Activated CD8-positive, alpha-beta memory T cell treated with anti-CD3 and anti-CD28 coated beads, Interleukin-2, amount 10 ng/mL, durations not matched to agents 7 days and 5 days (primary cell): ENCODE results near the gene TDRD3. TPM values are rescaled to one million over a fixed set of nuclear protein-coding genes. Genes with fewer than 3 reads are reported as not detected.

Experiments
- ATAC-seq: fragments of 150-1000 bp; cut with Tn5 transposase; one replicate; pipeline ENCODE4 v1.10.0; 2021; ENCODE audit warnings: moderate library complexity
- CTCF ChIA-PET: fragments of 350-600 bp; sonication (Branson Sonifier 250); formaldehyde crosslinking; loops from one replicate; lab custom pipeline; 2021; ENCODE audit warnings: antibody characterized with exemption; lab: Charles Lee
- DNase-seq: peaks from one replicate; pipeline ENCODE4 v3.0.0-alpha.2; 2020
- H3K27ac Mint-ChIP-seq: one replicate; pipeline ENCODE4 v1.8.0; 2021; ENCODE audit warnings: mild to moderate bottlenecking, mixed read lengths
- H3K27me3 Mint-ChIP-seq: one replicate; pipeline ENCODE4 v1.8.0; 2021; ENCODE audit warnings: mixed read lengths
- H3K36me3 Mint-ChIP-seq: one replicate; pipeline ENCODE4 v1.8.0; 2021; ENCODE audit warnings: mild to moderate bottlenecking, mixed read lengths
- H3K4me1 Mint-ChIP-seq: one replicate; pipeline ENCODE4 v1.8.0; 2021; ENCODE audit warnings: mixed read lengths
- H3K4me3 Mint-ChIP-seq: one replicate; pipeline ENCODE4 v1.8.0; 2021; ENCODE audit warnings: mild to moderate bottlenecking, moderate library complexity, mixed read lengths
- H3K9me3 Mint-ChIP-seq: one replicate; pipeline ENCODE4 v1.8.0; 2022; ENCODE audit warnings: low read depth, mixed read lengths
- total RNA-seq, 2 experiments: library from RNA; stranded (reverse); gene quantifications; one replicate each; pipeline ENCODE4 v1.2.3, GENCODE V29; 2021

The TDRD3 gene
- total RNA-seq, 2 experiments from 2014 or later = 25.0 to 26.1 TPM

DNA sequence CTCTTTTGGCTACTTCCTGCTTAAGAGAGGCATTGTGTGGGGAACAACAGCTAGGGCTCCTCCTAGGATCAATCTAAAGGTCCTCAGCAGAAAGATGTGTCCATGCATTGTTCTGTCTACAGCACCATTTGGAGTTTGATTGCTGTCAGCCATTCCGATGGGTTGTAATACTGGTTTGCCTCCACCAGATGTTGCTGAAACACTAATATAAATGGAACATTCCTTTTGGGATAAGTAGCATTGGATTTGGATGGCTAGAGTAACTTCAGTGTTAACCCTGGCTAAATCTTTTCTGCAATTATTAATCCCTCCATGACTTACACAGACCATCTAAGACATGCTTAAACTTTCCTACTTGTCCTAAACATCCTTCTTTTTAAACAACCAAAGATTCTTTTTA lies 104.2 kb downstream of the TDRD3 start:
- H3K4me1 Mint-ChIP-seq = no peaks in the 10 kb centered on the region
- peaks cover 7% of the 10 kb centered on the region for H3K9me3 Mint-ChIP-seq
- no peak for DNase-seq
- no peak overlapping the region for H3K4me3 Mint-ChIP-seq
- ATAC-seq = no peak
- H3K36me3 Mint-ChIP-seq = peaks cover 69% of the 10 kb centered on the region
- no peak overlapping the region for H3K27ac Mint-ChIP-seq
- H3K27me3 Mint-ChIP-seq = no peaks in the 10 kb centered on the region
- CTCF ChIA-PET = no interaction called here

- Mint-ChIP-seq H3K4me3 (no peak overlapping the region), H3K9me3 (peaks cover 3% of the 10 kb centered on the region), H3K4me1 (no peaks in the 10 kb centered on the region), H3K27ac (no peak overlapping the region), H3K27me3 (no peaks in the 10 kb centered on the region), H3K36me3 (peaks cover 42% of the 10 kb centered on the region)
- CTCF ChIA-PET = no interaction called here
- DNase-seq (no peak), ATAC-seq (no peak)
Measured at GRCh38 chr13:60509601-60510386, 112.8 kb downstream of the TDRD3 start.

DNA sequence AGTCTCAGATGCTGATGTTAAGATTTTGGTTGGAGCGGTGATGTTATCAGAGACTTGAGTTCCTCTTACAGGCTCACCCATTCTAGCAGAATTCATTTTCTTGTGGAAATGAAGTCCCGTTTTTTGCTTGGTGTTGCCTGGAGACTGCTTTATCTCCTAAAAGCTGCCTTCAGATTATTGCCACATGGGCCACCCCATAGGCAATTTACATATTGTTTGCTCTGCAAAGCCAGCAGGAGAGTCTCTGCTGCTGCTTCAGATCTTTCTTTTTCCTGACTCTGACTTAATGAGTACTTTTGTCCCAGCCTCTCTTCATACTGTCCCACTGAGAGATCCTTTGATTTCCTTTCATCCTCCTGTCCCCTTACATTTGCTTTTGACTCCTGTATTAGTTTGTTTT lies 114.6 kb downstream of the TDRD3 start:
- ATAC-seq (no peak), DNase-seq (no peak)
- Mint-ChIP-seq H3K9me3 (peaks cover 3% of the 10 kb centered on the region), H3K27ac (no peak overlapping the region), H3K4me1 (no peaks in the 10 kb centered on the region), H3K4me3 (no peak overlapping the region), H3K36me3 (peaks cover 41% of the 10 kb centered on the region), H3K27me3 (no peaks in the 10 kb centered on the region)
- CTCF ChIA-PET = no interaction called here

DNA sequence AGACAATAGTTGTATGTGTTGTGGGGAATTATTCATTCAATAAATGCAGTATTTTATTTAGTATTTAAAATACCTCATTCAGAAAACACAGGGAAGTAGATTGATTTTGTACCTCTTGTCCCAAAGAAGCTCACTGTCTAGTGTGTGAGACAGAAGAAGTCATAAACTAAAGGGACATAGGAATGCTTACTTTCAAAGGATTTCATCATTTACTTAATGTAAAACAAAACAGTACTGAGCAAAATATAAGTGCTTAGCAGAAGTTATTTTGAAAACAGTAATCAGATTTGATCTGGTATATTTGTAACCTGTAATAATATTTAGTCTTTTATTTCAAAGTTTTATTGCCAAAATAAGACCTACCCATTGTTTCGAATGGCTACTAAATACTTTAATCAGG lies 117.9 kb downstream of the TDRD3 start:
- DNase-seq = no peak
- peaks cover 40% of the 10 kb centered on the region for H3K36me3 Mint-ChIP-seq
- no peak for ATAC-seq

GRCh38 chr13:60519496-60519895 lies 122.5 kb downstream of the TDRD3 start:
- no peak for ATAC-seq
- Mint-ChIP-seq H3K9me3 (no peaks in the 10 kb centered on the region), H3K27me3 (no peaks in the 10 kb centered on the region)

More for the DNA sequence above, 117.9 kb downstream of the TDRD3 start:
- Mint-ChIP-seq H3K27ac (no peak overlapping the region), H3K4me3 (no peak overlapping the region), H3K9me3 (peaks cover 3% of the 10 kb centered on the region), H3K4me1 (no peaks in the 10 kb centered on the region), H3K27me3 (no peaks in the 10 kb centered on the region)
- CTCF ChIA-PET = no interaction called here

GRCh38 chr13:60520902-60521569 lies 124.0 kb downstream of the TDRD3 start:
- CTCF ChIA-PET = no interaction called here
- Mint-ChIP-seq H3K4me1 (no peaks in the 10 kb centered on the region), H3K27ac (no peak overlapping the region), H3K4me3 (no peak overlapping the region), H3K36me3 (peaks cover 8% of the 10 kb centered on the region), H3K9me3 (no peaks in the 10 kb centered on the region), H3K27me3 (no peaks in the 10 kb centered on the region)
- no peak for ATAC-seq
- DNase-seq = no peak

More at GRCh38 chr13:60519496-60519895, 122.5 kb downstream of the TDRD3 start:
- no peak overlapping the region for H3K27ac Mint-ChIP-seq
- H3K36me3 Mint-ChIP-seq = peaks cover 11% of the 10 kb centered on the region
- no peaks in the 10 kb centered on the region for H3K4me1 Mint-ChIP-seq
- CTCF ChIA-PET = no interaction called here
- no peak overlapping the region for H3K4me3 Mint-ChIP-seq
- no peak for DNase-seq

- no peak overlapping the region for H3K4me3 Mint-ChIP-seq
- no peaks in the 10 kb centered on the region for H3K4me1 Mint-ChIP-seq
- peaks cover 2% of the 10 kb centered on the region for H3K36me3 Mint-ChIP-seq
- H3K9me3 Mint-ChIP-seq = no peaks in the 10 kb centered on the region
- CTCF ChIA-PET = no interaction called here
- no peaks in the 10 kb centered on the region for H3K27me3 Mint-ChIP-seq
- ATAC-seq (no peak), DNase-seq (no peak)
- H3K27ac Mint-ChIP-seq = no peak overlapping the region
Measured at GRCh38 chr13:60538566-60538965, 141.5 kb downstream of the TDRD3 start.

- H3K27ac Mint-ChIP-seq = no peak overlapping the region
- H3K36me3 Mint-ChIP-seq = peaks cover 3% of the 10 kb centered on the region
- no peaks in the 10 kb centered on the region for H3K27me3 Mint-ChIP-seq
- ATAC-seq (no peak), DNase-seq (no peak)
- H3K4me1 Mint-ChIP-seq = no peaks in the 10 kb centered on the region
- peaks cover 2% of the 10 kb centered on the region for H3K9me3 Mint-ChIP-seq
- CTCF ChIA-PET = no interaction called here
- H3K4me3 Mint-ChIP-seq = no peak overlapping the region
Measured at GRCh38 chr13:60540276-60540675, 143.3 kb downstream of the TDRD3 start.

DNA sequence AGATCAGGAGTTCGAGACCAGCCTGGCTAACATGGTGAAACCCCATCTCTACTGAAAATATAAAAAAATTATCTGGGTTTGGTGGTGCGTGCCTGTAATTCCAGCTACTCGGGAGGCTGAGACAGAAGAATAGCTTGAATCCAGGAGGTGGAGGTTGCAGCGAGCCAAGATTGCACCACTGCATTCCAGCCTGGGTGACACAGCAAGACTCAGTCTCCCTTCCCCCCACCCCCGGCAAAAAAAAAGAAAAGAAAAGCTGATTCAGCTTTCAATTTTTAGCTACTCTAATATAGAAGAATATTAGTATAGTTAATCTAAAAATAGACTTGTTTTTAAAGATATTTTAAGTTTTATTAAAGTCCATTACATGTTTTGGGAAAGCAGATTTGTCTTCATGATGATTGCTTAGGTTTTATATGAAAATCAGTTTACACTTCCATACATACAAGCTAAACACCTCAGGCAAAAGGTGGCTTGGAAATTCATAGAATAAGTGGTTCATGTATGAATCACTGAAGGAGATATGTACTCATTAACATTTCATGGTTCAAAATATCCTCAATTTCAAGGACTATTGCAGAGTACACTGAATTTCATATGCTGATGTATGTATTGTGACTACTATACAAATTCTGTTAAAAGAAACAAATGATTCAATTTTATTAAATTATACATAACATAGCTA lies 165.2 kb downstream of the TDRD3 start:
- no peak for ATAC-seq
- no peaks in the 10 kb centered on the region for H3K9me3 Mint-ChIP-seq
- H3K27ac Mint-ChIP-seq = no peak overlapping the region
- no peaks in the 10 kb centered on the region for H3K27me3 Mint-ChIP-seq
- peaks cover 1% of the 10 kb centered on the region for H3K36me3 Mint-ChIP-seq
- no peak overlapping the region for H3K4me3 Mint-ChIP-seq
- CTCF ChIA-PET = no interaction called here
- no peaks in the 10 kb centered on the region for H3K4me1 Mint-ChIP-seq
- DNase-seq = no peak

DNA sequence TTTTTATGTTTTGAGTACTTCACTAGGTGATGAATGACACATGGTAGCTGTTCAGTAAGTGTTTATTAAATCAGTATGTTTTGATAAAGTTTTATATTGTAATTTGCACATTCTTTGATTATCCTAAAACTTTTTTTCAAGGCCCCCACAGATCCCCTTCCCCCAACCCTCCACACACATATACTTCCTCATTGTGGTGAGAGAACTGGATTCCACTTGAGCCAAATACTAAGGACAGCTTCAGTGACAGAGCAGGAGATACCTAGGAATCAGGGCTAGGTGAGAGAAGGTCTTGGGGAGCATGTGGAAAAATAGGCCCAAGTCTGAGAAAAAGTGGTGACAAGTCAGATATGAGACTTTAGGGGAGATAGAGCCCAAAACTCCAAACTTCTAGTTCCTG lies 174.6 kb downstream of the TDRD3 start:
- no peak for ATAC-seq
- DNase-seq = no peak
- Mint-ChIP-seq H3K36me3 (peaks cover 31% of the 10 kb centered on the region), H3K27ac (no peak overlapping the region), H3K4me1 (no peaks in the 10 kb centered on the region), H3K27me3 (no peaks in the 10 kb centered on the region), H3K9me3 (peaks cover 2% of the 10 kb centered on the region), H3K4me3 (no peak overlapping the region)
- CTCF ChIA-PET = no interaction called here

DNA sequence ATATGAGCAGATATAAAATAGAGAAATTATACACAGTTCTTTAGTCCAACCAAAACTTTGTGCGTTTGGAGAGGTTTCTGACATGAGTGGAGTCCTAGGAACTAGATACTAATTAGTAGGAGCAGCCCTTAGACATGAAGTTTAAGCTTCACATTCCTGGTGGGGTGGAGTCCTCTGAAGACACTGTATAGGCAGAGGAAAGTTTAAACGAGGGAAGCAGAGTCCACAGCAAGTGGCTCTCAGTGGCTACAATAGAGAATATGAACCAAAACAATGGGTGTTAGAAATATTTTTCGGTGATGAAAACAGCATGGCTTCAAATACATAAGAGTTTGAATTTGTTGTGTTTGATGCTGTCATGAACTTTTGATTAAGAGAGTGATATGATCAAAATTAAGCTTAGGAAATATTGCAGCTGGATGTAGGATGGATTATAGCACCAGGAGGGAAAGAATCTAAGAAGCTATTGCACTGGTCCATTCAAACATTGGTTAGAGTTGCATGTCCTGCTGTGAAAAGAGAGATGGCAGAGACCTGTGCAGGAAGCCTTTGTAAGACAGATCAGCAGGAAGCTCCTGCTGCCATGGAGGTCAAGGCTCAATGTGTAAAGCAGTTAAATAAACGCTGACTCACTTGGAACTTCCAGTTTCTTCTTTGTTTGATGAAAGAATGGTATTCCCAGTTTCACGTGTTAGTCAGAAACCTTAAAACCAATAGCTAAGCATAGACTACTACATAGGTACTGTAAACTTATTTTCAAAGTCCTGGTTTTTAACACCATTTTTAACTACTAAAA lies 175.2 kb downstream of the TDRD3 start:
- Mint-ChIP-seq H3K4me1 (no peaks in the 10 kb centered on the region), H3K4me3 (no peak overlapping the region), H3K36me3 (peaks cover 30% of the 10 kb centered on the region), H3K27ac (no peak overlapping the region), H3K9me3 (peaks cover 2% of the 10 kb centered on the region), H3K27me3 (no peaks in the 10 kb centered on the region)
- ATAC-seq = no peak
- DNase-seq = no peak
- CTCF ChIA-PET = no interaction called here

- H3K4me1 Mint-ChIP-seq = no peaks in the 10 kb centered on the region
- peaks cover 27% of the 10 kb centered on the region for H3K36me3 Mint-ChIP-seq
- DNase-seq (no peak), ATAC-seq (no peak)
- H3K27ac Mint-ChIP-seq = no peak overlapping the region
- peaks cover 2% of the 10 kb centered on the region for H3K9me3 Mint-ChIP-seq
- H3K27me3 Mint-ChIP-seq = no peaks in the 10 kb centered on the region
- H3K4me3 Mint-ChIP-seq = no peak overlapping the region
- CTCF ChIA-PET = no interaction called here
Measured at GRCh38 chr13:60572855-60573254, 175.8 kb downstream of the TDRD3 start.

DNA sequence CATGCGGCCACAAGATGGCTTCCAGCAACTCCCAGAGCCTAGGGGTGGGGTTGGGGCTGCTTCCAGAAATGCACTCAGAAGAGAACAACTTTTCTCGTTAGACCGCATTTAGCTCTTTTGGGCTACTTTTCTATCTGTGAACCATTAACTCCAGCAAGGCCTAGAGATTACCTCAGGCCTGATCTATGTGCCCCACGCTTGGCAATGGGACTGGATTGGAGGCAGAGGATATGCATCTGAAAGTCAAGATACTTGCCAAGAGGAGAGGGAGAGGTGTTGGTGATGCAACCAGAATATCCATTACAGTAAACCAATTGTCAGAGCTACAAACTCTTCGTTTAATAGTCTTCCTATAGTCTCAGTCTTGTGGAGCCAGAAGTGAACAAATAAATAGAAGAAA lies 177.7 kb downstream of the TDRD3 start:
- peaks cover 2% of the 10 kb centered on the region for H3K9me3 Mint-ChIP-seq
- H3K4me1 Mint-ChIP-seq = no peaks in the 10 kb centered on the region
- CTCF ChIA-PET = no interaction called here
- ATAC-seq (no peak), DNase-seq (no peak)
- H3K36me3 Mint-ChIP-seq = peaks cover 13% of the 10 kb centered on the region
- H3K27ac Mint-ChIP-seq = no peak overlapping the region
- no peak overlapping the region for H3K4me3 Mint-ChIP-seq
- no peaks in the 10 kb centered on the region for H3K27me3 Mint-ChIP-seq
